Karpas-422 (cell line): Measurements from ENCODE around the gene TRPM6. TPM values are rescaled to one million over a fixed set of nuclear protein-coding genes. Genes with fewer than 3 reads are reported as not detected.
"Not testable (repeated sequence)": the region's sequence is repeated elsewhere in the genome, so short reads cannot be mapped to it uniquely, and the experiment has no call there.

Source experiments
- DNase-seq: peaks from one replicate; pipeline ENCODE4 v3.0.0-alpha.2; 2015
- H2AFZ ChIP-seq: fragments of 200-600 bp; sonication (generic); 2 replicates; pipeline ENCODE4 v1.6.1; 2014; ENCODE audit warnings: antibody characterized with exemption, low read length, mixed read lengths
- H3K27ac ChIP-seq: fragments of 200-600 bp; sonication (generic); 2 replicates; pipeline ENCODE4 v1.5.1; 2014; ENCODE audit warnings: mild to moderate bottlenecking, low read length, moderate library complexity
- H3K27me3 ChIP-seq: fragments of 200-600 bp; sonication (generic); 2 replicates; pipeline ENCODE4 v1.6.1; 2014; ENCODE audit warnings: low read length, mixed read lengths
- H3K36me3 ChIP-seq: fragments of 200-600 bp; sonication (generic); 2 replicates; pipeline ENCODE4 v1.6.1; 2014; ENCODE audit warnings: low read length, mixed read lengths; ENCODE audit not compliant: insufficient read depth
- H3K4me1 ChIP-seq: fragments of 200-600 bp; sonication (generic); 2 replicates; pipeline ENCODE4 v1.6.1; 2014; ENCODE audit warnings: mild to moderate bottlenecking, low read length, mixed read lengths
- H3K4me2 ChIP-seq: fragments of 200-600 bp; sonication (generic); 2 replicates; pipeline ENCODE4 v1.6.1; 2014; ENCODE audit warnings: low read length, low read depth, mild to moderate bottlenecking; ENCODE audit not compliant: poor library complexity, severe bottlenecking
- H3K4me3 ChIP-seq: fragments of 200-600 bp; sonication (generic); 2 replicates; pipeline ENCODE4 v1.5.1; 2014; ENCODE audit warnings: mild to moderate bottlenecking, antibody characterized with exemption, low read length, mixed read lengths
- H3K79me2 ChIP-seq: fragments of 200-600 bp; sonication (generic); 2 replicates; pipeline ENCODE4 v1.6.1; 2014; ENCODE audit warnings: mild to moderate bottlenecking, low read length, mixed read lengths
- H3K9ac ChIP-seq: fragments of 200-600 bp; sonication (generic); 2 replicates; pipeline ENCODE4 v1.6.0; 2014; ENCODE audit warnings: low read length
- H3K9me2 ChIP-seq: fragments of 200-600 bp; sonication (generic), shearing (Covaris generic); replicated peaks from 2 replicates; pipeline ENCODE4 v1.6.0; 2014; ENCODE audit warnings: mild to moderate bottlenecking, low read length, moderate library complexity; ENCODE audit not compliant: insufficient read depth
- H3K9me3 ChIP-seq: fragments of 300-700, 200-600 bp; sonication (generic); 2 replicates; pipeline ENCODE4 v1.6.1; 2014; ENCODE audit warnings: low read length, mixed read lengths
- H4K20me1 ChIP-seq: fragments of 200-600 bp; sonication (generic); 2 replicates; pipeline ENCODE4 v1.6.1; 2014; ENCODE audit warnings: mild to moderate bottlenecking, antibody characterized with exemption, low read length, low read depth; ENCODE audit not compliant: insufficient read depth
- total RNA-seq: library from RNA; depleted of rRNA; stranded (reverse); fragments of >200 nt; shearing (Covaris generic); gene quantifications from 2 replicates; pipeline ENCODE4 v1.2.3, GENCODE V29; 2014; ENCODE audit warnings: low replicate concordance

Gene TRPM6
- total RNA-seq, 1 experiment from 2014 or later, result not detected

DNA sequence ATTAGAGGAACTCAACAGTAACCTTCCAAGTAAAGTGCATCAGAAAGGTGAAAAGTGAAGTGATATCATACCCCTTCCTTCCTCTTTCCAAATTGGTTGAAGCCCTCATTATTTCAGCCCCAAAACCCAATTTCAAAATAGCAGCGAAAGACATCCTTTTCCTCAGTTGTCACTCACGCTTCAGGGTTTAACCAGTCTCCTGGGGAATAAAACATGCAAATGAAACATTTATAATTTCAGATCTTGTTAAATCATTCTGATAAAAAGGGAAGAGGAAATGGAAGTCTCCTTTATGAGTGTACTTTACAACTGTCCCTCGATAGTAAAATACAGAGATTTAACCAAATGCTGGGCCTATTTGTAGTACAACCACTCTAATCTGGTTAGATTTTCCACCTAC lies 22.5 kb downstream of the TRPM6 start:
- peak; percentile 96 for DNase-seq

DNA sequence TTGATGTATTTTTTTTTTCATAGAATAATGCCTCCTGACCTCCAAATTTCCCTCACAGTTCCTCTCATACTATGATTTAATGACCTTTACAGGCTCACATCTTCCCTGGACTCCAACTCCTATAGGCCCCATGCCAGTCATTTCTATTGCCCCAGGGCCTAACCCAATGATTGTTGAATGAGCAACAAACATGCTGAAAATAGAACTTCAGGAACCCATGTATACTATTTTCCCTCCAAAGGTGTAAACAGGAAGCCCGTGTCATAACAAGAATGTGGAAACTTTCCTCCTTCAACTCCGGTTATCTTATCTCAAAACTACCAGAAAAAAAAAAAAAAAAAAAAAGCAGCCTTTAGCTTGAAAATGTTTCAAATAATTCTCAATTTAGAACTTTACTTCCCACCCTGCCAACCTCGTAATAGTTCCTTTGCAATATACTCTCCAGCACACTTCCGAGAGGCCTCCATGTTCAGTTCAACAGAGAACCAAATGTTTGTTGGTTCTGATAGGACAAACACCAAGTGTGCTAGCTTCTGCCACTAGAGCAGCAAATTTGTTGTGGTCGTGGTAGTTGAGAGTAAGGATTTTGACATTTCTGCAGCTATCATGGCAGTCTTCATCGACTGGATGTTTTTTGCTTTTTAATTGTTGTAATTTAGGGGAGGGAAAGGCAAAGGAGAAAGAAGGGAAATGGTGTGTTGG lies 25.8 kb downstream of the TRPM6 start:
- no peak overlapping the region for H3K4me2 ChIP-seq
- no peaks in the 10 kb centered on the region for H3K36me3 ChIP-seq
- no peaks in the 10 kb centered on the region for H3K9me3 ChIP-seq
- DNase-seq, result no peak
- H3K27ac ChIP-seq, result no peak overlapping the region
- H3K4me3 ChIP-seq, result no peak overlapping the region
- no peaks in the 10 kb centered on the region for H4K20me1 ChIP-seq
- no peaks in the 10 kb centered on the region for H3K79me2 ChIP-seq
- H3K9ac ChIP-seq, result no peak overlapping the region
- H3K9me2 ChIP-seq, result no peaks in the 10 kb centered on the region
- H2AFZ ChIP-seq, result no peak overlapping the region
- H3K27me3 ChIP-seq, result no peaks in the 10 kb centered on the region
- peaks cover 21% of the 10 kb centered on the region for H3K4me1 ChIP-seq

More for the DNA sequence above, 22.5 kb downstream of the TRPM6 start:
- Histone ChIP-seq H4K20me1 (no peaks in the 10 kb centered on the region), H3K4me2 (peak overlapping the region; percentile 29), H3K9ac (no peak overlapping the region), H3K4me3 (no peak overlapping the region), H3K4me1 (peaks cover 21% of the 10 kb centered on the region), H3K79me2 (no peaks in the 10 kb centered on the region), H3K27ac (no peak overlapping the region), H3K9me3 (no peaks in the 10 kb centered on the region), H3K27me3 (no peaks in the 10 kb centered on the region), H3K9me2 (no peaks in the 10 kb centered on the region), H3K36me3 (no peaks in the 10 kb centered on the region), H2AFZ (no peak overlapping the region)

DNA sequence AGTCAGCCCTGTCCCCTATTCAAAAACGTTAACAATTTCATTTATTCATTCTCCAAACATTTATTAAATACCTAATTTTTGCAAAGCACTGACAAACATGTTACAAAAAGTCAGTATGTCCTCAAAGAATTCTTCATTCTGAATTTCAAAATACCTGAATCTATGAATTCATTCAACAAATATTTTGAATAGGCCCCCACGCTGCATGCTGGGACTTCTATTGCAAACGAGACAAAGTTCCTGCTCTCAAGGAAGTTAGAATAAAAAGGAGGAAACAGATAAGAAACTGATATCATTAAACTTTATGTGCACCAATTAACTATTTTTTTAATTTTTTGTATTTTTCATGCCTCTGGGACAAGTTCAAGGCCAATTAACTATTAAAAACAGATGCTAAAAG lies 26.6 kb downstream of the TRPM6 start:
- Histone ChIP-seq H3K79me2 (no peaks in the 10 kb centered on the region), H3K27me3 (no peaks in the 10 kb centered on the region), H3K9ac (no peak overlapping the region), H2AFZ (no peak overlapping the region), H3K4me1 (peaks cover 21% of the 10 kb centered on the region), H3K4me3 (no peak overlapping the region), H3K4me2 (no peak overlapping the region), H3K9me2 (no peaks in the 10 kb centered on the region), H3K9me3 (no peaks in the 10 kb centered on the region), H3K36me3 (no peaks in the 10 kb centered on the region), H3K27ac (no peak overlapping the region), H4K20me1 (no peaks in the 10 kb centered on the region)
- no peak for DNase-seq

DNA sequence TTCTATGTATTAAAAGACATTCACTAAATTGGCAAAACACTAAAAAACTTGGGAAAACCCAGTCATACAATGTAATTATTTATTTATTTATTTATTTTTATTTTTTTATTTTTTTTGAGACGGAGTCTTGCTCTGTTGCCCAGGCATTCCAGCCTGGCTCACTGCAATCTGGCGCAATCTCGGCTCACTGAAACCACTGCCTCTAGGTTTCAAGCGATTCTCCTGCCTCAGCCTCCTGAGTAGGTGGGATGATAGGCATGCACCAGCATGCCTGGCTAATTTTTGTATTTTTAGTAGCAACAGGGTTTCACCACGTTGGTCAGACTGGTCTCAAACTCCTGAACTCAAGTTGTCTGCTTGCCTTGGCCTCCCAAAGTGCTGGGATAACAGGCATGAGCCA lies 27.5 kb downstream of the TRPM6 start:
- H3K36me3 ChIP-seq, H3K4me3 ChIP-seq, H3K27ac ChIP-seq, H3K9me3 ChIP-seq, H3K9ac ChIP-seq, H3K4me2 ChIP-seq, H3K79me2 ChIP-seq, H3K27me3 ChIP-seq, DNase-seq, H4K20me1 ChIP-seq, H3K9me2 ChIP-seq, H2AFZ ChIP-seq: not testable (repeated sequence)
- peaks cover 14% of the 10 kb centered on the region for H3K4me1 ChIP-seq

DNA sequence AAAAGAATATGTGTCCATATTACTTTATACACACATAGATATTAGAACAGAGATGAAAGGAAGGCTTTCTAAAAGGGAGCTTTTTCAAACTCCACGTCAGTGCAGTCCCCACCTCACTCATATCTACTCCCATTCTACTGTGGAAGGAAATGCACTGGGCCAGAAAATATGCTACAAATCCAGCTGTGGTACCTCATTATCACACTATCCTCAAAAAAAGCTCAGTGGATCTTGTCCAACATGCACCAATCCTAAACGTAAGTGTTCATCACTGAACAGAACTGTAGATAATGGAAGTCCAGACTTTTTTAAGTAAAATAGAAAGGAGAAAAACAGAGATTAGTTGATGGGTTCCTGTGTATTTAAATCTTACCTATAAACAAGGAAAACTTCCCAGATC lies 27.9 kb downstream of the TRPM6 start:
- H3K9me2 ChIP-seq, result no peaks in the 10 kb centered on the region
- H3K4me3 ChIP-seq, result no peak overlapping the region
- H3K4me2 ChIP-seq, result no peak overlapping the region
- H3K9me3 ChIP-seq, result no peaks in the 10 kb centered on the region
- no peak overlapping the region for H2AFZ ChIP-seq
- no peak overlapping the region for H3K27ac ChIP-seq
- no peaks in the 10 kb centered on the region for H3K36me3 ChIP-seq
- DNase-seq, result no peak
- no peaks in the 10 kb centered on the region for H3K27me3 ChIP-seq
- H4K20me1 ChIP-seq, result no peaks in the 10 kb centered on the region
- H3K4me1 ChIP-seq, result peaks cover 9% of the 10 kb centered on the region
- H3K79me2 ChIP-seq, result no peaks in the 10 kb centered on the region
- no peak overlapping the region for H3K9ac ChIP-seq

DNA sequence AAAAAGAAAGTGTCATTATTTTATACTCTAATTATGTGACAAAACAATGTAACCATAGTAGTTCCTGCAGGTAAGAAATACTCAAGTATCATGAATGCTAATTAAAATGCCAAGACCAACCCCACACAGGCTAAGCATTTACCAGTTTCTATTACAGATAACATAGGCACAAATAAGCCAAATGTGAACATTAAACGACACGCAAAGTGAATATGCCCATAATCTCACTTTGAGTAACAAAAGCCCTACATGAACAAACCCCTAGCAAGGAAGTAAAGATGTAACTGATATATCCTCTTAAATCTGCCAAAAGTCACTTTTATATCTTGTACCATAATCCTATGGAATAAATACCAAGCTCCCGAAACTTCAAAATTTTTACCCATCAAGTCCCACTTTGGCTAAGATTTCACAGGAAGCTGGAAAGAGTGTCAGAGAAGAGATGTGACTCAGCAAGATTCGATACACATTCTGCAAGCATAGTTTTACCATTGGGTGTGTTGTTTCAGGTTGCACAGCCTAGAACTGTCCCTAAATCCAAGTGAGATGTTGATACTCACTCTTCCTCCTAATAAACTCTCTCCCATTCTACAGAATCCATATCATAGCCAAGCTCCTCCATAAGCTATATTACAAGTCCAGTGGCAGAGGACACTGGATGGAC lies 28.8 kb downstream of the TRPM6 start:
- no peaks in the 10 kb centered on the region for H3K36me3 ChIP-seq
- H3K27ac ChIP-seq, result no peak overlapping the region
- no peak overlapping the region for H3K9ac ChIP-seq
- H3K79me2 ChIP-seq, result no peaks in the 10 kb centered on the region
- no peaks in the 10 kb centered on the region for H3K27me3 ChIP-seq
- H2AFZ ChIP-seq, result no peak overlapping the region
- no peaks in the 10 kb centered on the region for H3K9me2 ChIP-seq
- no peak overlapping the region for H3K4me2 ChIP-seq
- H3K9me3 ChIP-seq, result no peaks in the 10 kb centered on the region
- no peak overlapping the region for H3K4me3 ChIP-seq
- no peaks in the 10 kb centered on the region for H4K20me1 ChIP-seq
- peaks cover under 1% of the 10 kb centered on the region; the same call in 1 of the 2 replicates for H3K4me1 ChIP-seq
- no peak for DNase-seq

- no peak overlapping the region for H3K9ac ChIP-seq
- no peak overlapping the region for H2AFZ ChIP-seq
- no peak for DNase-seq
- no peaks in the 10 kb centered on the region for H3K9me3 ChIP-seq
- H3K4me1 ChIP-seq, result no peaks in the 10 kb centered on the region
- no peak overlapping the region for H3K27ac ChIP-seq
- H3K9me2 ChIP-seq, result no peaks in the 10 kb centered on the region
- H3K27me3 ChIP-seq, result no peaks in the 10 kb centered on the region
- no peaks in the 10 kb centered on the region for H3K36me3 ChIP-seq
- no peaks in the 10 kb centered on the region for H4K20me1 ChIP-seq
- no peaks in the 10 kb centered on the region for H3K79me2 ChIP-seq
- H3K4me2 ChIP-seq, result no peak overlapping the region
- H3K4me3 ChIP-seq, result no peak overlapping the region
These were observed 30.7 kb downstream of the TRPM6 start for GRCh38 chr9:74856989-74857388.

- H3K4me3 ChIP-seq, result no peak overlapping the region
- H4K20me1 ChIP-seq, result no peaks in the 10 kb centered on the region
- H3K9ac ChIP-seq, result no peak overlapping the region
- DNase-seq, result no peak
- no peaks in the 10 kb centered on the region for H3K4me1 ChIP-seq
- H3K4me2 ChIP-seq, result no peak overlapping the region
- no peaks in the 10 kb centered on the region for H3K9me2 ChIP-seq
- H3K79me2 ChIP-seq, result no peaks in the 10 kb centered on the region
- H3K27me3 ChIP-seq, result no peaks in the 10 kb centered on the region
- no peak overlapping the region for H3K27ac ChIP-seq
- no peak overlapping the region for H2AFZ ChIP-seq
- no peaks in the 10 kb centered on the region for H3K9me3 ChIP-seq
- no peaks in the 10 kb centered on the region for H3K36me3 ChIP-seq
These were observed 32.6 kb downstream of the TRPM6 start for GRCh38 chr9:74855072-74855471.
